K562 (cell line): ENCODE data around the gene RPS19BP1. TPM values are rescaled to one million over a fixed set of nuclear protein-coding genes. Genes with fewer than 3 reads are reported as not detected.
A peak's percentile ranks its signal among the peaks of the same experiment; 100 is the strongest.

Source experiments
- ATAC-seq: fragments of 200-7000 bp; cut with Tn5 transposase; 3 replicates; pipeline ENCODE4 v1.9.1; 2020; ENCODE audit warnings: moderate library complexity
- BruUV-seq: library from RNA; stranded (reverse); fragments of 400-500 nt; replicated peaks from 2 replicates; lab custom pipeline; 2021; lab: Mats Ljungman, UMichigan
- CTCF ChIA-PET: fragments of 300-600 bp; formaldehyde crosslinking; extraction: SDS; loops from one replicate; lab custom pipeline; 2021; ENCODE audit warnings: low intra/inter-chr PET ratio; lab: Yijun Ruan, JAX
- POLR2A ChIA-PET: fragments of 300-600, 350-650 bp; sonication (Branson Sonifier 250); formaldehyde crosslinking; extraction: SDS; loops from one replicate; lab custom pipeline; 2021; ENCODE audit warnings: antibody characterized with exemption, inconsistent platforms; lab: Yijun Ruan, JAX
- DNase-seq, 4 experiments: peaks; one replicate each; pipeline versions ENCODE4 v3.0.0 to v3.0.0-alpha.2; 2011 to 2018; ENCODE audit warnings: low spot score in 3 of 4, mixed read lengths in 3 of 4; ENCODE audit errors: extremely low read depth in 1 of 4
- FAIRE-seq: peaks from 2 replicates; lab custom pipeline; 2011; peaks lifted over from hg19 to GRCh38; lab: Jason Lieb, UNC
- H2AFZ ChIP-seq: 2 replicates; pipeline ENCODE4 v1.6.0; 2011; ENCODE audit warnings: low read depth, low read length, control low read depth, inconsistent platforms
- H3K27ac ChIP-seq: fragments of 200-600 bp; 3 replicates; pipeline ENCODE4 v1.8.0; 2011; ENCODE audit warnings: low read depth, mild to moderate bottlenecking, control low read depth, inconsistent platforms, low read length, moderate library complexity, mixed read lengths; ENCODE audit errors: extremely low read depth
- H3K27me3 ChIP-seq, 2 experiments: fragments of 300-600 bp in 1 of 2; 2 replicates in 1 of 2; 3 replicates in 1 of 2; pipeline versions ENCODE4 v1.6.0 to v1.8.0; 2011; ENCODE audit warnings: inconsistent platforms in 2 of 2, low read length in 2 of 2, mild to moderate bottlenecking in 1 of 2, mixed read lengths in 1 of 2, moderate library complexity in 1 of 2; ENCODE audit not compliant: control insufficient read depth in 2 of 2, insufficient read depth in 2 of 2
- H3K36me3 ChIP-seq: fragments of 300-600 bp; 3 replicates; pipeline ENCODE4 v1.8.0; 2011; ENCODE audit warnings: mild to moderate bottlenecking, low read length, inconsistent platforms; ENCODE audit not compliant: control insufficient read depth, insufficient read depth
- H3K4me1 ChIP-seq, 2 experiments: fragments of 200-600 bp in 1 of 2; replicated peaks in 1 of 2; 2 replicates in 1 of 2; 3 replicates in 1 of 2; pipeline versions ENCODE4 v1.5.1 to v1.8.0; 2011; ENCODE audit warnings: inconsistent platforms in 2 of 2, low read length in 2 of 2, mild to moderate bottlenecking in 1 of 2, mixed read lengths in 1 of 2, moderate library complexity in 1 of 2; ENCODE audit not compliant: control insufficient read depth in 2 of 2, insufficient read depth in 2 of 2
- H3K4me2 ChIP-seq: 2 replicates; pipeline ENCODE4 v1.6.1; 2011; ENCODE audit warnings: low read length, control low read depth, inconsistent platforms, mixed read lengths; ENCODE audit not compliant: insufficient read depth
- H3K4me3 ChIP-seq: fragments of 200-600 bp; sonication (generic), shearing (Covaris generic); 2 replicates; pipeline ENCODE4 v1.5.1; 2016; ENCODE audit warnings: control low read depth, inconsistent platforms
- H3K79me2 ChIP-seq: fragments of 200-600 bp; 3 replicates; pipeline ENCODE4 v1.8.0; 2011; ENCODE audit warnings: low read length, inconsistent platforms; ENCODE audit not compliant: control insufficient read depth, insufficient read depth
- H3K9ac ChIP-seq, 2 experiments: 2 replicates each; pipeline versions ENCODE4 v1.6.0 to v1.6.1; 2011; ENCODE audit warnings: low read depth in 2 of 2, low read length in 2 of 2, control low read depth in 1 of 2, inconsistent platforms in 1 of 2, mild to moderate bottlenecking in 1 of 2, mixed read lengths in 1 of 2; ENCODE audit not compliant: insufficient read depth in 1 of 2
- H3K9me1 ChIP-seq: one replicate; pipeline ENCODE4 v1.6.0; 2011; ENCODE audit warnings: inconsistent platforms, mild to moderate bottlenecking, low read length, moderate library complexity; ENCODE audit not compliant: control insufficient read depth, insufficient read depth
- H3K9me3 ChIP-seq: replicated peaks from 2 replicates; pipeline ENCODE4 v1.5.1; 2011; ENCODE audit warnings: low read depth, low read length, inconsistent platforms; ENCODE audit not compliant: control insufficient read depth, insufficient read depth
- H4K20me1 ChIP-seq: replicated peaks from 2 replicates; pipeline ENCODE4 v1.6.1; 2011; ENCODE audit warnings: low read length, inconsistent platforms, mixed read lengths; ENCODE audit not compliant: control insufficient read depth, insufficient read depth
- CEBPG ChIP-seq, 3 experiments: fragments of 200-800 bp in 1 of 3; sonication (Bioruptor generic) in 1 of 3; sonication (generic) in 1 of 3; formaldehyde crosslinking in 1 of 3; IDR thresholded peaks in 2 of 3; conservative IDR thresholded peaks in 1 of 3; 2 replicates each; pipeline versions ENCODE4 v1.6.1 to v1.8.0; 2016 to 2022; ENCODE audit warnings: missing compliant biosample characterization in 2 of 3, missing genetic modification characterization in 2 of 3, mild to moderate bottlenecking in 1 of 3, missing genetic modification reagents in 1 of 3
- NFE2 ChIP-seq: IDR thresholded peaks from 2 replicates; pipeline ENCODE4 v1.6.1; 2014; ENCODE audit warnings: antibody characterized with exemption, low read depth
- POLR2H ChIP-seq: IDR thresholded peaks from 2 replicates; pipeline ENCODE4 v1.6.1; 2016; ENCODE audit warnings: missing genetic modification characterization, low read depth, mild to moderate bottlenecking, control low read depth, missing compliant biosample characterization, moderate library complexity
- RBM25 ChIP-seq: fragments of 200-400 bp; formaldehyde crosslinking; IDR thresholded peaks from 2 replicates; pipeline ENCODE4 v1.6.1; 2018; ENCODE audit warnings: low read length, low read depth, moderate library complexity; ENCODE audit not compliant: severe bottlenecking
- ZNF121 ChIP-seq: sonication (generic); formaldehyde crosslinking; conservative IDR thresholded peaks from 2 replicates; pipeline ENCODE4 v1.8.0; 2022; ENCODE audit warnings: missing genetic modification reagents
- WGBS: fragments of 100-300 bp; shearing (Covaris generic); methylation state at CpG from one replicate; pipeline ENCODE4 v1.1.6; 2016; ENCODE audit warnings: low coverage, mixed read lengths; ENCODE audit not compliant: insufficient coverage; ENCODE audit errors: missing lambda C conversion rate; 5-methylcytosine and 5-hydroxymethylcytosine counted together
- in situ Hi-C: fragments of 300-500 bp; cut with MboI; formaldehyde crosslinking; loops from 4 replicates; pipeline ENCODE4 v1.15.0; 2018; ENCODE audit warnings: inconsistent platforms, mixed read lengths
- intact Hi-C: fragments of 100-400 bp; cut with micrococcal nuclease; formaldehyde crosslinking; loops from 2 replicates; pipeline ENCODE4 v1.14.2; 2022
- polyA plus RNA-seq, 8 experiments: library from polyadenylated mRNA; depleted of rRNA in 4 of 8; stranded (reverse) in 5 of 8; unstranded in 3 of 8; fragments of >200 nt; fragmentation: Nextera tagmentation in 2 of 8; fragmentation: Illumina TruSeq in 1 of 8; extraction: Ambion mirVana in 2 of 8; extraction: Trizol in 1 of 8; gene quantifications; 2 replicates each; pipeline versions ENCODE4 v1.2.1 to v1.2.3, GENCODE V29; 2011 to 2014; ENCODE audit warnings: inconsistent platforms in 1 of 8, missing spikeins in 1 of 8
- total RNA-seq, 7 experiments: library from RNA; depleted of rRNA in 6 of 7; stranded (reverse); fragments of >200 nt in 6 of 7; fragmentation: Illumina TruSeq in 2 of 7; extraction: Trizol in 2 of 7; gene quantifications; 2 replicates each; pipeline versions ENCODE4 v1.2.1 to v1.2.3, GENCODE V29; 2011 to 2021; ENCODE audit warnings: low replicate concordance in 1 of 7
- TF ChIP-seq, protein P1 (sequence below), 2 experiments: fragments of 450-650 bp; IDR thresholded peaks; 2 replicates each; pipeline ENCODE4 v1.6.1; 2016

Gene RPS19BP1
- total and polyA plus RNA-seq, 9 of the 15 experiments (the other 6 are each of a cell fraction or from before 2014, with no cell fraction given) = 3.0 to 223 (median 84.3) TPM

DNA sequence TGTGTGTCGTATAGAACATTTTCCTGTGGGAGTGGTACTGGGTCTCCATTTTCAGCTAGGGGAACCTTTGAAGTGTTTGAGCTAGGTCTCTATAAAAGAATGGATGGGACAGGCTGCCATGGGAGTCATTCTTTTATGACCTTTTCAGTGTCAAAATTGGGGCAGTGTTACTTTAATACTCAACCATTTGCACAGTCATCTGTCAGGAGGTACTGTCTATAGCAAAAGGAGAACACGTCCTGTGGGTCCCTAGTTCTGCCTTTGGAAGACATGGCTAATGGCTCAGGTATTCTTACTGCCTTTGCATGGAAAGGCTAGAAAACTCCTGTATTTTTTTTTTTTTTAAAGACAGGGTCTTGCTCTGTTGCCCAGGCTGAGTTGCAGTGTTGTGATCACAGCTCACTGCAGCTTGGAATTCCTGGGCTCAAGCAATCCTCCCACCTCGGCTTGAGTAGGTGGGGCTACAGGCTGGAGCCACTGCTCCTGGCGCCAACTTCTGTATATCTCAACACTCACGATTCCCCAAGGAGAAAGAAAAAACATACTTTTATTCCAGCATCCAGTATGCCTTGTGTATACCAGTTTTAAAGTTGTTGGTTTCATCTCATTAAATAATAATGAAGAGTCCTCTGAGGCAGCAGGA is 14.3 kb downstream of the RPS19BP1 start:
- TF ChIP-seq CEBPG (CRISPR knock-in tag; IDR thresholded peaks at IDR 0.05) = 0 out of 2 replicates have a peak, but pooled peaks have one; percentile 9
- TF ChIP-seq CEBPG (tag; conservative IDR thresholded peaks at IDR 0.05 in 1 of 2, IDR thresholded peaks at IDR 0.05 in 1 of 2) = no peak
- no peak for TF ChIP-seq POLR2H (tag)
- TF ChIP-seq NFE2 = peak; percentile 53; the same call in 1 of the 2 replicates
- peak; percentile 74 for TF ChIP-seq ZNF121 (CRISPR knock-in tag)
- TF ChIP-seq RBM25 = peak; percentile 27
- TF ChIP-seq, protein P1, sequence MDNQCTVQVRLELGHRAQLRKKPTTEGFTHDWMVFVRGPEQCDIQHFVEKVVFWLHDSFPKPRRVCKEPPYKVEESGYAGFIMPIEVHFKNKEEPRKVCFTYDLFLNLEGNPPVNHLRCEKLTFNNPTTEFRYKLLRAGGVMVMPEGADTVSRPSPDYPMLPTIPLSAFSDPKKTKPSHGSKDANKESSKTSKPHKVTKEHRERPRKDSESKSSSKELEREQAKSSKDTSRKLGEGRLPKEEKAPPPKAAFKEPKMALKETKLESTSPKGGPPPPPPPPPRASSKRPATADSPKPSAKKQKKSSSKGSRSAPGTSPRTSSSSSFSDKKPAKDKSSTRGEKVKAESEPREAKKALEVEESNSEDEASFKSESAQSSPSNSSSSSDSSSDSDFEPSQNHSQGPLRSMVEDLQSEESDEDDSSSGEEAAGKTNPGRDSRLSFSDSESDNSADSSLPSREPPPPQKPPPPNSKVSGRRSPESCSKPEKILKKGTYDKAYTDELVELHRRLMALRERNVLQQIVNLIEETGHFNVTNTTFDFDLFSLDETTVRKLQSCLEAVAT (IDR thresholded peaks at IDR 0.05) = peak in 1 of 2 experiments; percentile 38; a peak in 1 of 4 replicates
- FAIRE-seq (peak; percentile 73), DNase-seq (no peak), ATAC-seq (no peak)
- Histone ChIP-seq H3K27me3 (no peaks in the 10 kb centered on the region), H3K4me3 (peak overlapping the region; percentile 99), H3K4me2 (peak overlapping the region; percentile 97), H2AFZ (no peak overlapping the region), H4K20me1 (peaks cover 35% of the 10 kb centered on the region), H3K79me2 (peaks cover 74% of the 10 kb centered on the region), H3K9me1 (no peaks in the 10 kb centered on the region), H3K36me3 (peaks cover 71% of the 10 kb centered on the region), H3K27ac (peak overlapping the region; percentile 100), H3K9me3 (no peaks in the 10 kb centered on the region), H3K4me1 (peaks cover 22 to 28% of the 10 kb centered on the region in 2 experiments; a peak in 4 of 5 replicates), H3K9ac (peak overlapping the region; percentile 66 to 100)
- ChIA-PET CTCF (interaction anchor here (1.4 kb wide), 1 partner anchor 21 kb away, joined by 3 read pairs; no protein-coding TSS in a partner anchor), POLR2A (interaction anchor here (1.1 to 2.8 kb wide), 7 partner anchors 11 to 200 kb away, joined by 3 to 15 read pairs (median 4); partner anchors contain the start of gene MIEF1)
- no TSS peak for BruUV-seq
- 17% methylated on average over 5 of the region's 5 CpGs for WGBS
- in situ Hi-C loops (no loop called here), intact Hi-C loops (loop anchor here (2.0 to 5.0 kb wide), 3 partner anchors 21 to 131 kb away; no protein-coding TSS in a partner anchor)
